NCI-H2029 treated with DMSO at 0.1 percent for 48 hours (cell line): ENCODE results near the gene GCA.

Experiments used
- DNase-seq: peaks from one replicate; lab custom pipeline; 2025; lab: John Stamatoyannopoulos, UW

The GCA gene

GRCh38 chr2:162343824-162344616, at the start of gene GCA:
TSS of gene GCA (plus strand) at chr2:162344132. CDS start at chr2:162344249, 117 bp downstream.
- peak; percentile 95 for DNase-seq

GRCh38 chr2:162295009-162295408, 48.9 kb upstream of the GCA start:
- DNase-seq: no peak

GRCh38 chr2:162297925-162298552, 45.9 kb upstream of the GCA start:
- DNase-seq: peak; percentile 39

- no peak for DNase-seq
Measured at GRCh38 chr2:162298669-162299335, 45.1 kb upstream of the GCA start.

- DNase-seq: no peak
Measured at GRCh38 chr2:162300266-162300665, 43.7 kb upstream of the GCA start.

GRCh38 chr2:162301151-162301804, 42.7 kb upstream of the GCA start:
- DNase-seq: peak; percentile 54

GRCh38 chr2:162301877-162302276, 42.1 kb upstream of the GCA start:
- DNase-seq: no peak

GRCh38 chr2:162305901-162306300, 38.0 kb upstream of the GCA start:
- no peak for DNase-seq

- DNase-seq: no peak
Measured at GRCh38 chr2:162308747-162309503, 35.0 kb upstream of the GCA start.

GRCh38 chr2:162312853-162313252, 31.1 kb upstream of the GCA start:
- DNase-seq: no peak

GRCh38 chr2:162315938-162316337, 28.0 kb upstream of the GCA start:
- no peak for DNase-seq

GRCh38 chr2:162316590-162316989, 27.3 kb upstream of the GCA start:
- no peak for DNase-seq

- no peak for DNase-seq
Measured at GRCh38 chr2:162317058-162317742, 26.7 kb upstream of the GCA start.

- no peak for DNase-seq
Measured at GRCh38 chr2:162317861-162318327, 26.0 kb upstream of the GCA start.

- peak; percentile 74 for DNase-seq
Measured at GRCh38 chr2:162318328-162319180, 25.4 kb upstream of the GCA start, which contains the start of gene IFIH1. TSS of gene IFIH1 (minus strand) at chr2:162318684. CDS start at chr2:162318307, 377 bp downstream.

GRCh38 chr2:162320864-162321517, 22.9 kb upstream of the GCA start:
- no peak for DNase-seq

GRCh38 chr2:162324953-162325352, 19.0 kb upstream of the GCA start:
- DNase-seq: no peak

GRCh38 chr2:162327134-162327769, 16.7 kb upstream of the GCA start:
- DNase-seq: no peak

- DNase-seq: no peak
Measured at GRCh38 chr2:162327806-162328205, 16.1 kb upstream of the GCA start.
